Effector memory CD4-positive, alpha-beta T cell (primary cell): ENCODE data around the gene RPLP2.

Source experiments
- DNase-seq, 3 donors: peaks; one replicate each; pipeline ENCODE4 v3.0.0-alpha.2; 2020
- H3K27ac ChIP-seq: 2 replicates; pipeline ENCODE4 v1.7.0; 2013; ENCODE audit warnings: mild to moderate bottlenecking, low read length, moderate library complexity; ENCODE audit not compliant: insufficient read depth, poor library complexity, severe bottlenecking
- H3K27me3 ChIP-seq: replicated peaks from 2 replicates; pipeline ENCODE4 v1.7.0; 2013; ENCODE audit warnings: mild to moderate bottlenecking, low read length; ENCODE audit not compliant: insufficient read depth, control insufficient read depth, poor library complexity, severe bottlenecking
- H3K36me3 ChIP-seq: 2 replicates; pipeline ENCODE4 v1.7.0; 2013; ENCODE audit warnings: mild to moderate bottlenecking, low read length, moderate library complexity; ENCODE audit not compliant: control insufficient read depth, insufficient read depth
- H3K4me1 ChIP-seq: 2 replicates; pipeline ENCODE4 v1.7.0; 2013; ENCODE audit warnings: low read length, mild to moderate bottlenecking; ENCODE audit not compliant: control insufficient read depth, insufficient read depth, poor library complexity, severe bottlenecking
- H3K4me3 ChIP-seq: 2 replicates; pipeline ENCODE4 v1.7.0; 2013; ENCODE audit warnings: low read length, low read depth, mild to moderate bottlenecking; ENCODE audit not compliant: insufficient read depth, poor library complexity, severe bottlenecking
- H3K9me3 ChIP-seq: 2 replicates; pipeline ENCODE4 v1.7.0; 2013; ENCODE audit warnings: mild to moderate bottlenecking, low read length, moderate library complexity; ENCODE audit not compliant: control insufficient read depth

RPLP2 gene

GRCh38 chr11:862081-862661, 52.4 kb downstream of the RPLP2 start:
- Histone ChIP-seq H3K36me3 (no peaks in the 10 kb centered on the region), H3K27me3 (no peaks in the 10 kb centered on the region)

More at GRCh38 chr11:862081-862661, 52.4 kb downstream of the RPLP2 start:
- H3K4me1 ChIP-seq: no peaks in the 10 kb centered on the region
- no peaks in the 10 kb centered on the region for H3K9me3 ChIP-seq
- H3K4me3 ChIP-seq: no peak overlapping the region
- no peak for DNase-seq
- H3K27ac ChIP-seq: no peak overlapping the region
